Measurements from ENCODE around the gene FRMD4A. TPM values are rescaled to one million over a fixed set of nuclear protein-coding genes. Genes with fewer than 3 reads are reported as not detected.

Gene FRMD4A
- total and polyA plus RNA-seq, 12 donors, result 9.1 to 29.6 (median 14.6) TPM

DNA sequence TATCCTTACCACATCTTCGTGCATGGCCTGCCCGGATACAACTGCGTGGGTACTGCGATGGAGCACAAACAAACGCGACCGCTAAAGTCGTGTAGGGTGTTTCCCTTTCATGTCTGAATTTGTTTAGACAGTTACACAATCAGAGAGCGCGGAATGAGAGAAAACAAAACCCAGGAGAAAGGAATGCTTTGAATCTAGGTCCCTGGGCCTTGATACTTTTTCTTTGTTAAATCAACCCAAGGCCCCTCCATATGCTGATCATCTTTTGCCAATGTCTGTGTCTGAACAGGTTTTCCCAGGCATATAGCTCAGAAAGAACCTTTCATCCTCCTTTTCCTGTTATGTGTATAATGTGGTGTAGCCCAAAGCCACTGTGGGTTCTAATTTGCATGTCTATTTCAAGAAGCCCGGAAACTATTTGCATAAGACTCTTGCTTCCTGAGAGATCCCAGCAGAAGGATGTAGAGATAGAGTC, 145.8 kb downstream of the FRMD4A start:
- Histone ChIP-seq H3K4me3 (no peak overlapping the region), H3K27ac (no peak overlapping the region), H3K9me3 (replicated peaks in 1 of 3) (no peaks in the 10 kb centered on the region), H3K27me3 (peaks cover 7% of the 10 kb centered on the region), H3K4me1 (replicated peaks in 1 of 2) (no peaks in the 10 kb centered on the region), H3K36me3 (replicated peaks in 1 of 2) (no peaks in the 10 kb centered on the region)
- no peak for DNase-seq
- intact Hi-C loops (cut with DNase I), result no loop called here
- TF ChIP-seq POLR2A (IDR thresholded peaks at IDR 0.05), result no peak
- TF ChIP-seq, protein P1, sequence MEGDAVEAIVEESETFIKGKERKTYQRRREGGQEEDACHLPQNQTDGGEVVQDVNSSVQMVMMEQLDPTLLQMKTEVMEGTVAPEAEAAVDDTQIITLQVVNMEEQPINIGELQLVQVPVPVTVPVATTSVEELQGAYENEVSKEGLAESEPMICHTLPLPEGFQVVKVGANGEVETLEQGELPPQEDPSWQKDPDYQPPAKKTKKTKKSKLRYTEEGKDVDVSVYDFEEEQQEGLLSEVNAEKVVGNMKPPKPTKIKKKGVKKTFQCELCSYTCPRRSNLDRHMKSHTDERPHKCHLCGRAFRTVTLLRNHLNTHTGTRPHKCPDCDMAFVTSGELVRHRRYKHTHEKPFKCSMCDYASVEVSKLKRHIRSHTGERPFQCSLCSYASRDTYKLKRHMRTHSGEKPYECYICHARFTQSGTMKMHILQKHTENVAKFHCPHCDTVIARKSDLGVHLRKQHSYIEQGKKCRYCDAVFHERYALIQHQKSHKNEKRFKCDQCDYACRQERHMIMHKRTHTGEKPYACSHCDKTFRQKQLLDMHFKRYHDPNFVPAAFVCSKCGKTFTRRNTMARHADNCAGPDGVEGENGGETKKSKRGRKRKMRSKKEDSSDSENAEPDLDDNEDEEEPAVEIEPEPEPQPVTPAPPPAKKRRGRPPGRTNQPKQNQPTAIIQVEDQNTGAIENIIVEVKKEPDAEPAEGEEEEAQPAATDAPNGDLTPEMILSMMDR (IDR thresholded peaks at IDR 0.05), result no peak
- 73 to 90% (median 79%) methylated on average over 11 of the region's 11 CpGs for WGBS, 4 donors

DNA sequence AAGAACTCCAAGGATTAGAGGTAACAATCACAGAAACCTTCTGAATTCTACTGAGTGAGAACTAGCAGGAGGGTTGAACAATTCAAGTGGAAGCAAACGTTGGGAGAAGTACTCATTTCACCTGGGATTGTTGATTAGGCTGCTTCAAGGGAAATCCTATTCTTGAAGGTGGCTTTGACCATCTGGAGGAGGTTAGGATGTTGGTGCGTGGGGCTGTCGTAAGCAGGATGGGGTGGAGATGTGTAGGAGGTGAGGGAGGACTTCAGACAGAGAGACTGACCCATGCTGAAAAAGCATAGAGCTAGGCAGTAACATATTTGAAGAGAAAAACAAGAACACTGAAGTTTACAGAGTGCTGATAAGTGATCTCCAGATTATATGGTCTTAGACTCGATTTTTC, 147.9 kb downstream of the FRMD4A start:
- Histone ChIP-seq H3K4me1 (replicated peaks in 1 of 2) (no peaks in the 10 kb centered on the region), H3K9me3 (replicated peaks in 1 of 3) (no peaks in the 10 kb centered on the region), H3K36me3 (replicated peaks in 1 of 2) (no peaks in the 10 kb centered on the region), H3K27ac (no peak overlapping the region), H3K4me3 (no peak overlapping the region), H3K27me3 (peaks cover 7% of the 10 kb centered on the region)
- TF ChIP-seq POLR2A (IDR thresholded peaks at IDR 0.05), result no peak
- TF ChIP-seq, protein P1 (IDR thresholded peaks at IDR 0.05), result no peak
- intact Hi-C loops (cut with DNase I), result no loop called here
- DNase-seq, result no peak
- WGBS, 4 donors, result 58 to 68% (median 62%) methylated on average over 4 of the region's 4 CpGs

DNA sequence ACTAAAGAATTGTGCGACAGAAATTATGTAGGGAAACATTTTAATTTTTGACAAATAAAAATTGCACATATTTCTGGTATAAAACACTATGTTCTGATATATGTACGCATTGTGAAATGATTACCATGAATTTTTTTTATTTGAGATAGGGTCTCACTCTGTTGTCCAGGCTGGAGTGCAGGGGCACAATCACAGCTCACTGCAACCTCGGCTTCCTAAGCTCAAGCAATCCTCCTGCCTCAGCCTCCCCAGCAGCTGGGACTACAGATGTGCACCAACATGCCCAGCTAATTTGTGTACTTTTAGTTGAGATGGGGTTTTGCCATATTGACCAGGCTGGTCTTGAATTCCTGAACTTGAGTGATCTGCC, 149.2 kb downstream of the FRMD4A start:
- TF ChIP-seq, protein P1 (IDR thresholded peaks at IDR 0.05), result no peak
- no peak for TF ChIP-seq POLR2A (IDR thresholded peaks at IDR 0.05)
- WGBS, 4 donors, result 60 to 80% (median 77%) methylated on average over 3 of the region's 3 CpGs

DNA sequence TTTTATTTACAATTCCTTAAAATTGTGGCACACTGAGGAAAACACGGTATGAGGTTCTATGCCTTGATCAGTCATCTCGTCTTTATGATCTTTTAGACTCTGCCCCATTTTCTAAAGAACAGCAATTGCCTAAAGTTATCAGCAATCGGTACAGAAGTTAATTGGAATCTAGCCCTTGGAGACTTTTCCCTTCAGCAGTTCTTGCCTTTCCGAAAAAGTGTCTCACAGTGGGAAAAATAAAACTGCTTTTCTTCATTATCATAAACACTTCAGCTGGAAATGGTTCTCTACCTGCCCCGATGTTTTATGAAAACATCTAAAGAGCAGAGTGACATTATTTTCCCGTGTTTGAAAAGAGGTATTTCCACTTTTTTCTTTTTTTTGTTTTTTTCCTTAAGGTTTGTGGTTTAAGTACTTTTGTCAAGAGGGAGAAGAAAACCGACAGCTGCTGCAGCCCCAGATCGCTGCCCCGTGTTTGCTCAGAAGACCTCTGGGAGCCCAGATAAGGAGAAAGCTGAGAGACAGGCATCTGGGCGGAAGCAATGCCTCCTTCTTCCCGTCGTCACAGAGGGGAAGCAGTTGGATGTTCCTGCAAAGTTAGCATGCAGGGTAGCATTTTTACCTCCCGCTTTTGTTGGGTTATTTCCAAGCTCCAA, 149.7 kb downstream of the FRMD4A start:
- Histone ChIP-seq H3K4me1 (replicated peaks in 1 of 2) (no peaks in the 10 kb centered on the region), H3K36me3 (replicated peaks in 1 of 2) (no peaks in the 10 kb centered on the region), H3K9me3 (replicated peaks in 1 of 3) (no peaks in the 10 kb centered on the region), H3K27ac (no peak overlapping the region), H3K4me3 (no peak overlapping the region), H3K27me3 (peaks cover 18% of the 10 kb centered on the region)
- intact Hi-C loops (cut with DNase I), result no loop called here
- DNase-seq, result no peak
- 32 to 44% (median 39%) methylated on average over 13 of the region's 13 CpGs for WGBS, 4 donors
- TF ChIP-seq POLR2A (IDR thresholded peaks at IDR 0.05), result no peak
- TF ChIP-seq, protein P1 (IDR thresholded peaks at IDR 0.05), result no peak

More for the DNA sequence above, 149.2 kb downstream of the FRMD4A start:
- no peaks in the 10 kb centered on the region for H3K9me3 ChIP-seq (replicated peaks in 1 of 3)
- H3K27ac ChIP-seq, result no peak overlapping the region
- H3K36me3 ChIP-seq (replicated peaks in 1 of 2), result no peaks in the 10 kb centered on the region
- peaks cover 13% of the 10 kb centered on the region for H3K27me3 ChIP-seq
- no peaks in the 10 kb centered on the region for H3K4me1 ChIP-seq (replicated peaks in 1 of 2)
- intact Hi-C loops (cut with DNase I), result no loop called here
- DNase-seq, result no peak
- H3K4me3 ChIP-seq, result no peak overlapping the region
